Measurements from ENCODE around the gene ZNF639. TPM values are rescaled to one million over a fixed set of nuclear protein-coding genes. Genes with fewer than 3 reads are reported as not detected.

ZNF639 gene
- total and polyA plus RNA-seq, 7 experiments from 2014 or later = 33.1 to 74.9 (median 51.1) TPM

GRCh38 chr3:179348325-179349013, 25.6 kb downstream of the ZNF639 start:
- intact Hi-C loops (cut with micrococcal nuclease) = loop anchor here (2.0 to 5.0 kb wide), 2 partner anchors 102 to 304 kb away; partner anchors contain the start of genes USP13 (in 2 of the 2) and GNB4 (in 1 of the 2)
- Mint-ChIP-seq H3K9me3 (no peaks in the 10 kb centered on the region), H3K4me1 (peaks cover 8 to 42% (median 32%) of the 10 kb centered on the region in 7 donors), H3K4me3 (peak overlapping the region; percentile 97 to 100 (median 98)), H3K27me3 (no peaks in the 10 kb centered on the region), H3K27ac (peak overlapping the region; percentile 15 to 98 (median 91)), H3K36me3 (peaks cover 0 to 14% (median 8%) of the 10 kb centered on the region in 5 donors)
- DNase-seq = peak in 1 of 9 donors; percentile 3
- H3K4me3 ChIP-seq (ENCODE audit: low read length) = peak overlapping the region; percentile 99
- H3K9me3 ChIP-seq (ENCODE audit: control insufficient read depth in 2 of 3, low read length in 3 of 3) = no peaks in the 10 kb centered on the region
- peak overlapping the region; percentile 81 for H3K27ac ChIP-seq (ENCODE audit: low read depth, low read length)
- H3K36me3 ChIP-seq (ENCODE audit: control insufficient read depth in 2 of 3, insufficient read depth in 3 of 3, low read length in 3 of 3) = peaks cover 0 to 31% (median 9%) of the 10 kb centered on the region in 3 experiments
- POLR2A ChIA-PET = interaction anchor here (0.6 to 3.2 kb wide), 6 partner anchors 18 to 1254 kb away, joined by 3 to 19 read pairs (median 4); partner anchors contain the start of genes ACTL6A and PIK3CA
- H3K27me3 ChIP-seq (ENCODE audit: control insufficient read depth in 2 of 2, insufficient read depth in 2 of 2, low read length in 2 of 2) = no peaks in the 10 kb centered on the region
- peak; percentile 27 for ATAC-seq
- H3K4me1 ChIP-seq (ENCODE audit: control insufficient read depth in 2 of 2, insufficient read depth in 2 of 2, low read length in 2 of 2) = peaks cover 8 to 13% of the 10 kb centered on the region in 2 donors
- CTCF ChIA-PET = interaction anchor here (1.3 kb wide), 1 partner anchor 25 kb away, joined by 5 read pairs; the partner anchor contains the start of gene ZNF639

- Histone ChIP-seq H3K9me3 (ENCODE audit: control insufficient read depth in 2 of 3, low read length in 3 of 3) (no peaks in the 10 kb centered on the region), H3K4me3 (ENCODE audit: low read length) (no peak overlapping the region), H3K27ac (ENCODE audit: low read depth, low read length) (no peak overlapping the region), H3K27me3 (ENCODE audit: control insufficient read depth in 2 of 2, insufficient read depth in 2 of 2, low read length in 2 of 2) (no peaks in the 10 kb centered on the region), H3K36me3 (ENCODE audit: control insufficient read depth in 2 of 3, insufficient read depth in 3 of 3, low read length in 3 of 3) (peaks cover 16 to 82% (median 23%) of the 10 kb centered on the region in 3 experiments), H3K4me1 (ENCODE audit: control insufficient read depth in 2 of 2, insufficient read depth in 2 of 2, low read length in 2 of 2) (no peaks in the 10 kb centered on the region)
- ATAC-seq = no peak
- intact Hi-C loops (cut with micrococcal nuclease) = no loop called here
- Mint-ChIP-seq H3K4me1 (peaks cover 13 to 42% (median 29%) of the 10 kb centered on the region in 7 donors), H3K27ac (no peak overlapping the region), H3K4me3 (peak overlapping the region in 1 of 10 donors; percentile 60), H3K27me3 (no peaks in the 10 kb centered on the region), H3K36me3 (peaks cover 13 to 59% (median 41%) of the 10 kb centered on the region in 5 donors), H3K9me3 (no peaks in the 10 kb centered on the region)
- no peak for DNase-seq
- ChIA-PET POLR2A (no interaction called here), CTCF (no interaction called here)
Measured at GRCh38 chr3:179355996-179356395, 33.2 kb downstream of the ZNF639 start.

- POLR2A ChIA-PET = interaction anchor here (0.7 kb wide), 1 partner anchor 163 kb away, joined by 3 read pairs; no protein-coding TSS in a partner anchor
- intact Hi-C loops (cut with micrococcal nuclease) = loop anchor here in 1 of 2 donors (5.0 kb wide), 1 partner anchor 41 kb away; the partner anchor contains the start of gene ZNF639
Measured at GRCh38 chr3:179363332-179363731, 40.5 kb downstream of the ZNF639 start.

GRCh38 chr3:179369621-179370020, 46.8 kb downstream of the ZNF639 start:
- Histone ChIP-seq H3K4me1 (ENCODE audit: control insufficient read depth in 2 of 2, insufficient read depth in 2 of 2, low read length in 2 of 2) (no peaks in the 10 kb centered on the region), H3K36me3 (ENCODE audit: control insufficient read depth in 2 of 3, insufficient read depth in 3 of 3, low read length in 3 of 3) (peaks cover 0 to 34% (median 13%) of the 10 kb centered on the region in 3 experiments), H3K4me3 (ENCODE audit: low read length) (no peak overlapping the region), H3K27me3 (ENCODE audit: control insufficient read depth in 2 of 2, insufficient read depth in 2 of 2, low read length in 2 of 2) (no peaks in the 10 kb centered on the region), H3K27ac (ENCODE audit: low read depth, low read length) (no peak overlapping the region), H3K9me3 (ENCODE audit: control insufficient read depth in 2 of 3, low read length in 3 of 3) (no peaks in the 10 kb centered on the region)
- no peaks in the 10 kb centered on the region for H3K27me3 Mint-ChIP-seq
- intact Hi-C loops (cut with micrococcal nuclease) = no loop called here
- ChIA-PET CTCF (no interaction called here), POLR2A (no interaction called here)
- no peak overlapping the region for H3K27ac Mint-ChIP-seq
- no peak for DNase-seq
- H3K9me3 Mint-ChIP-seq = no peaks in the 10 kb centered on the region
- H3K36me3 Mint-ChIP-seq = peaks cover 7 to 31% (median 13%) of the 10 kb centered on the region in 5 donors
- no peak for ATAC-seq
- peaks cover 0 to under 1% (median 0%) of the 10 kb centered on the region in 7 donors for H3K4me1 Mint-ChIP-seq
- no peak overlapping the region for H3K4me3 Mint-ChIP-seq

More at GRCh38 chr3:179363332-179363731, 40.5 kb downstream of the ZNF639 start:
- Histone ChIP-seq H3K36me3 (ENCODE audit: control insufficient read depth in 2 of 3, insufficient read depth in 3 of 3, low read length in 3 of 3) (peaks cover 9 to 61% (median 11%) of the 10 kb centered on the region in 3 experiments), H3K9me3 (ENCODE audit: control insufficient read depth in 2 of 3, low read length in 3 of 3) (no peaks in the 10 kb centered on the region), H3K27ac (ENCODE audit: low read depth, low read length) (no peak overlapping the region), H3K27me3 (ENCODE audit: control insufficient read depth in 2 of 2, insufficient read depth in 2 of 2, low read length in 2 of 2) (no peaks in the 10 kb centered on the region), H3K4me1 (ENCODE audit: control insufficient read depth in 2 of 2, insufficient read depth in 2 of 2, low read length in 2 of 2) (no peaks in the 10 kb centered on the region), H3K4me3 (ENCODE audit: low read length) (no peak overlapping the region)
- ATAC-seq = no peak
- peaks cover 0 to 4% (median 0%) of the 10 kb centered on the region in 7 donors for H3K4me1 Mint-ChIP-seq
- DNase-seq = no peak
- no peak overlapping the region for H3K4me3 Mint-ChIP-seq
- H3K27me3 Mint-ChIP-seq = no peaks in the 10 kb centered on the region
- H3K27ac Mint-ChIP-seq = no peak overlapping the region
- CTCF ChIA-PET = interaction anchor here (1.1 kb wide), 1 partner anchor 13 kb away, joined by 3 read pairs; no protein-coding TSS in a partner anchor
- H3K36me3 Mint-ChIP-seq = peaks cover 7 to 43% (median 29%) of the 10 kb centered on the region in 5 donors
- no peaks in the 10 kb centered on the region for H3K9me3 Mint-ChIP-seq

- Histone ChIP-seq H3K36me3 (ENCODE audit: control insufficient read depth in 2 of 3, insufficient read depth in 3 of 3, low read length in 3 of 3) (peaks cover 7 to 37% (median 8%) of the 10 kb centered on the region in 3 experiments), H3K9me3 (ENCODE audit: control insufficient read depth in 2 of 3, low read length in 3 of 3) (no peaks in the 10 kb centered on the region), H3K27me3 (ENCODE audit: control insufficient read depth in 2 of 2, insufficient read depth in 2 of 2, low read length in 2 of 2) (no peaks in the 10 kb centered on the region), H3K4me3 (ENCODE audit: low read length) (no peak overlapping the region), H3K27ac (ENCODE audit: low read depth, low read length) (no peak overlapping the region), H3K4me1 (ENCODE audit: control insufficient read depth in 2 of 2, insufficient read depth in 2 of 2, low read length in 2 of 2) (no peaks in the 10 kb centered on the region)
- DNase-seq (no peak), ATAC-seq (no peak)
- ChIA-PET POLR2A (no interaction called here), CTCF (no interaction called here)
- Mint-ChIP-seq H3K27ac (no peak overlapping the region), H3K4me3 (no peak overlapping the region), H3K9me3 (no peaks in the 10 kb centered on the region), H3K27me3 (no peaks in the 10 kb centered on the region), H3K36me3 (peaks cover 3 to 43% (median 11%) of the 10 kb centered on the region in 5 donors), H3K4me1 (no peaks in the 10 kb centered on the region)
- intact Hi-C loops (cut with micrococcal nuclease) = no loop called here
Measured at GRCh38 chr3:179373938-179374337, 51.1 kb downstream of the ZNF639 start.

- Mint-ChIP-seq H3K4me1 (no peaks in the 10 kb centered on the region), H3K9me3 (no peaks in the 10 kb centered on the region), H3K4me3 (no peak overlapping the region), H3K27me3 (no peaks in the 10 kb centered on the region), H3K27ac (no peak overlapping the region), H3K36me3 (peaks cover 7 to 52% (median 12%) of the 10 kb centered on the region in 5 donors)
- no peaks in the 10 kb centered on the region for H3K27me3 ChIP-seq (ENCODE audit: control insufficient read depth in 2 of 2, insufficient read depth in 2 of 2, low read length in 2 of 2)
- POLR2A ChIA-PET = no interaction called here
- intact Hi-C loops (cut with micrococcal nuclease) = no loop called here
- H3K9me3 ChIP-seq (ENCODE audit: control insufficient read depth in 2 of 3, low read length in 3 of 3) = no peaks in the 10 kb centered on the region
- no peaks in the 10 kb centered on the region for H3K4me1 ChIP-seq (ENCODE audit: control insufficient read depth in 2 of 2, insufficient read depth in 2 of 2, low read length in 2 of 2)
- H3K4me3 ChIP-seq (ENCODE audit: low read length) = no peak overlapping the region
- peaks cover 8 to 42% (median 12%) of the 10 kb centered on the region in 3 experiments for H3K36me3 ChIP-seq (ENCODE audit: control insufficient read depth in 2 of 3, insufficient read depth in 3 of 3, low read length in 3 of 3)
- no peak overlapping the region for H3K27ac ChIP-seq (ENCODE audit: low read depth, low read length)
- CTCF ChIA-PET = interaction anchor here (0.5 kb wide), 1 partner anchor 554 kb away, joined by 7 read pairs; no protein-coding TSS in a partner anchor
- ATAC-seq = no peak
- no peak for DNase-seq
Measured at GRCh38 chr3:179375091-179375999, 52.5 kb downstream of the ZNF639 start.

Measured in naive thymus-derived CD4-positive, alpha-beta T cell (primary cell).